ENCODE data around the gene MBD6.

Gene MBD6, protein sequence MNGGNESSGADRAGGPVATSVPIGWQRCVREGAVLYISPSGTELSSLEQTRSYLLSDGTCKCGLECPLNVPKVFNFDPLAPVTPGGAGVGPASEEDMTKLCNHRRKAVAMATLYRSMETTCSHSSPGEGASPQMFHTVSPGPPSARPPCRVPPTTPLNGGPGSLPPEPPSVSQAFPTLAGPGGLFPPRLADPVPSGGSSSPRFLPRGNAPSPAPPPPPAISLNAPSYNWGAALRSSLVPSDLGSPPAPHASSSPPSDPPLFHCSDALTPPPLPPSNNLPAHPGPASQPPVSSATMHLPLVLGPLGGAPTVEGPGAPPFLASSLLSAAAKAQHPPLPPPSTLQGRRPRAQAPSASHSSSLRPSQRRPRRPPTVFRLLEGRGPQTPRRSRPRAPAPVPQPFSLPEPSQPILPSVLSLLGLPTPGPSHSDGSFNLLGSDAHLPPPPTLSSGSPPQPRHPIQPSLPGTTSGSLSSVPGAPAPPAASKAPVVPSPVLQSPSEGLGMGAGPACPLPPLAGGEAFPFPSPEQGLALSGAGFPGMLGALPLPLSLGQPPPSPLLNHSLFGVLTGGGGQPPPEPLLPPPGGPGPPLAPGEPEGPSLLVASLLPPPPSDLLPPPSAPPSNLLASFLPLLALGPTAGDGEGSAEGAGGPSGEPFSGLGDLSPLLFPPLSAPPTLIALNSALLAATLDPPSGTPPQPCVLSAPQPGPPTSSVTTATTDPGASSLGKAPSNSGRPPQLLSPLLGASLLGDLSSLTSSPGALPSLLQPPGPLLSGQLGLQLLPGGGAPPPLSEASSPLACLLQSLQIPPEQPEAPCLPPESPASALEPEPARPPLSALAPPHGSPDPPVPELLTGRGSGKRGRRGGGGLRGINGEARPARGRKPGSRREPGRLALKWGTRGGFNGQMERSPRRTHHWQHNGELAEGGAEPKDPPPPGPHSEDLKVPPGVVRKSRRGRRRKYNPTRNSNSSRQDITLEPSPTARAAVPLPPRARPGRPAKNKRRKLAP

DNA sequence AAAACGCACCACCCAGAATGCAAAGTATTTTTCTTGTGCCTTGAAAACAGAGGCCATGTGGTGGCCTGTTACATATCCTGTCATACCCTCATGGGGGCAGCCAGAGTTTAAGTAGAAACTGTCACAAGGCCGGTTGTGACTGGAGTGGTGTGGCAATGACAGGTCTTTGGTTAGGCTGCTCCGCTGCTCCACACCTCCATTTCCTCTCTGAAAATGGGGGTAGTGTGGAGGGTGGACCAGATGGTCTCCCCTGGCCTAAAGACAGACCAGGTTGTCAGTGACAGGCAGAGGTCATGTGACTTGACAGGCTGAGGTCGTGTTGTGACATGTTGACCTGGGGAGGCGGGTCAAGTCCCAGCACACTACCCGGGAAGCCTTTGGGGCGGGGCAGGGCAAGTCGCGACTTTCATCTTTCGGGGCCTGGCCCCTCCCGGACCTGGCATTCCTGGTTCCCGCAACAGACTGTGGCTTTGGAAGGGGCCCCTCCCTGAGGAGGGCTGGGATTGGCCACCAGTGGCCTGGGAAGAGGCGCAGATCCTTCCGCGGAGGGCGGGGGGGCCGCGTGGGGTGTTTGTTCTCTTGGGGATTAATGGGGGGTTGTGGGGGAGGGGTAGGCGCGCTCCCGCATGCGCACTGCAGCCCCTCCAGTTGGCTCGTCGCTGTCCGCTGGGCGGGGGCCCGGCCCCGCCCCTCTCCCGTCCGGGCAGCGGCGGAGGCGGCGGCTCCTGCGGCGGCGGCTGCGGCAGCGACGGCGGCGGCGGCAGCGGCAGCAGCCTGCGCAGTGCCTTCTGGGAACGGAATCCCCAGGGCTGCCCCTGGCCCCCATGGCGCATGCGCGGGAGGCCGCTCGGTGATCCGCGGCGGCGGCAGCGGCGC, at the start of gene MBD6:
TSS of gene MBD6 (plus strand) at position 814 of the 876 bp plus-strand sequence. CDS start 1,480 bp downstream, outside the sequence.
- DNase-seq, result peak; percentile 90

DNA sequence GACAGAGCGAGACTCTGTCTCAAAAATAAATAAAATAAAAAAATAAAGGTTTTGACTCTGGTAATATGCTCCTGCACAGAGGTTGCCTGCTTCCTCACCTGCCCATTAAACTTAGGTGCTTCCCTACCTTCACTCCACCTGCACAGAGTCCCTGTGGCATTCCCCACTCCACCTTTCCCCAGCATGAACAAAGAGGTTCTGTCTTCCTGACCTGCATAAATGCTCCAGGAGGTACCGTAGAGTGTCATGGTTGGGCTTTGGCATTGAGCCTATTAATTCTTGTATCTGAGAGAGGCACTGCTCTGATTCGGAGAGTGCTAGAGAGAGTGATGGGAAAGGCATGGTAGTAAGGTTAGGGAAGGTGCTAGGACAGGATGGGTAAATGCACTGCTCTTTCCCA, 49.2 kb upstream of the MBD6 start:
- DNase-seq, result no peak

DNA sequence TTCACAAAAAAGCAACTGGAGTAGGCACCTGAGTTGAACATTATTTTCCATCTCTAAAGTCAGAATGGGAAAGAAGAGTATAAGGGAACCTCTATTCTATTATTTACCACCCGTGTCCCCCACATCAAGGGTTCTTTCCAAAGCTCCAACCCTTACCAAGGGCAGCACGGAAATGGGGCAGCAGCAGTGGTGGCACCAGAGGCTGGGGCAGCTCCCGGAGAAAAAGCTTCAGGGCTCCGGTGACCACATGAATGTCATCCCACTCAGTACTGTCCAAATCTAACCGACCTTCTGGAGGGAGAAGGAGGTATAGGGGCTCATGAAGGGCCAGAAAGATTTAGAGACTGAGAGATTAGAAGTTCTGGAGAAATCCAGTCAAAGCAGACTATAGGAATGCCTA, 48.7 kb upstream of the MBD6 start:
- DNase-seq, result no peak

DNA sequence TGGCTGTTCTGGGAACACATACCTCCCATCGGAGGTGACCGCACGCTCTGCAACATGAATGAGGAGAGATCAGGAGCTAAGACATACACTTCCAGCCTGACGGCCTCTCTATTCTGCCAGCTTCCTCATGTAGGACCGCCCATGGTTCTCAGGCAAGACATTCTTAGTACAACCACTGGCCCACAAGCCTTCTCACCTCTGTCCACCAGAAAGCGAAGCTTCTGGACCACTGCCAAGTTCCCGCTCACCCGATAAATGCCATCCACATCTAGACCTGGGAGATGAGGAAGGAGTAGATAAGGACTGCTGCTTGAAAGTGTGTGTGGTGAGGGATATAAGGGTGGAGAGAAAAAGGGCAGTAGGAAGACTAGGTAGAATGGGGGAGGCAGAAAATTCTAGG, 48.2 kb upstream of the MBD6 start:
- no peak for DNase-seq

DNA sequence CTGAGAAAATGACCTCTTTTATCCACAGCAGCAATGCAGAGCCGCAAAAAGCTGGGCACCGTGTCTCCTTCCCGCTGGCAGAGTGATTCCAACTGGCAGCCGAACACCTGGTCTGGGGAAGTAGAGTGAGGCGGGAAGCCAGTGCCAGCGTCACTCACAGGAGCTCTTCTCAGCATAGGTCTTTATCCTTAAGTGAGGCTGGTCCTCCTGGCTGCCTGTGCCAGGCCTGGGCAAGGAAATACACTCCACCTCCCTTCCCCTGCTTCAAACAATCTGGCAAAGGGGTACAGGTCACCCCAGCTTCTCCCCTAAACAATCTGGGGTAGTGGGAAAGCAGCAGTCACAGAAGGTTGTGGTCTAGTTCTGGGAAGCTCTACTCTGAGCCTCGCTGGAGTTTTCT, 47.8 kb upstream of the MBD6 start:
- DNase-seq, result no peak

DNA sequence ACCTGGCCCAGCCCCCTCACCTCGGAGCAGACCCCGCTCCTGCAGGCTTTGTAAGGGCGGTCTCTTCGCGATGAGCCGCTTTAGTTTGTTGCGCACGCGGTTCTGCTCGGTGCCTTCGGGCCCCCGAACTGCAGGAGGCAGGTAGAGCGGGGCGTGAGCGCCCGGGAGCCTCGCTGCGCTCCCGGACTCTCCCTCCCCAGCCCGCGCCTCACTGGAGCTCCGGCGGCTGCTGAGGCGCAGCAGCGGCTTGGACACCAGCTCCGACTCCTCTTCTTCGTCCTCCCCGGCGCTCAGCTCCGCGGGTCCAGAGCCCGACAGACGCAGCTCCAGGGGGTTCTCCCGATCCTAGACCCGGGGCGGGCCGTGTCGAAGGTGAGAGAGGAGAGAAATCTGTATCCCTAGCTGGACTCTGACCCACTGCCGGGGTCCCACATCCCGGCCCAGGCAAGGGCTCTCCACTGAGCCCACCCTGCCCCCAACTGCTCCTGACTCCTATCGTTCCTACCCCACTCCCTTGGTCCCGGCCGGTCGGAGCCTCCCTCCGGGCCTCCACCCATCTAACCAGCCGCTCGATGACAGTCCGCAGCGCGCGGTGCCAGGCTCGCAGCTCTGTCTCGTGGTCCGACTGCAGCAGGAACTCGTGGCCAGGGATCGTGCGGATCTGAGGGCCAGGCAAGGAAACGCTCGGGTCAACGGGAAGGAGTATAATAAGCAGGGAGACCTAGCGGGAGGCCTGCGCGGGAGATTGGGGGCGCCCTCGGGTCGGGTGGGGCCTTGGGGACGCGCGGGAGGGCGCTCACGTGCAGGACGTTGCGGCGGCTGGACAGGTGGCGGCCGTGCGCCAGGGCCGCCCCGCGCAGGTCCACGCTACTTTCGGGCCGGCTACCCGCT, 47.1 kb upstream of the MBD6 start:
- DNase-seq, result no peak

DNA sequence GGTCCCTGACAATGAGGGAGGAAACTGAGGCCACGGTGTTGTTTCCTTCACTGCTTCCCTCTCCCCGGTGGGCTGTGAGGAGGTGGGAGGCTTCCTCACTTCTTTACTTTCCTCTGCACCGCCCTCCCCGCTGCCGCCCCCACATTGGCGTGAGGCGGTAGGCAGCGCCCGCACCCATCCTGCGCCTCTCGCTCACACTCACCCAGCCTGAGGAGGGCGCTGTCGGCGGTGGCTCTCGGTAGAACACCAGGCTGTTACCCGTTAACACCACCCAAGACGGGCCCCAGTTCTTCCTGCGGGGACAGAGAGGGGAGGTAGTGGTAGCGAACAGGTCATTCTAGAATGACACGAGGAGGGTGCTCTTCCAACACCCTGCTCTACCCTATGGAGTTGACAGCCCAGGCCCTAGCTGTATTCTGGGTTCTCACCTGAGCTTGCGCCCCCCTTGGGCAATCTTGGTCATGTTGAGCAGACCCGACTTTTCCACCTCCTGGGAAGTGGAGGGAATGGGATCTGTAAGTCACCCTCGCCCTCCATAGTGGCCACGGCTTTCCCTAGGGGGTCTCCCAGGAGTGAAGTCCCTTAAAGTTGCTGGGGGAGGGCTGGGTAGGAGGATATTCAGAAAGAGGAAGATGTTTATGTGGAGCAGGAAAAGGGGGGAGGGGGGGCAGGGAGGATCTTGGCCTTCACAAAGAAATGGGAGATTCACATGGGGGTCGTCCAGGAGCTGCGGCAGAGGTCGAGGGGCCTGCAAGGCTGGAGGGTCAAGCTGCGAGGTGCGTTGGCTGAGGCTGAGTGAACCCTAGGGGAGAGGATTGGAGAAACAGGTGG, 46.2 kb upstream of the MBD6 start:
- no peak for DNase-seq

DNA sequence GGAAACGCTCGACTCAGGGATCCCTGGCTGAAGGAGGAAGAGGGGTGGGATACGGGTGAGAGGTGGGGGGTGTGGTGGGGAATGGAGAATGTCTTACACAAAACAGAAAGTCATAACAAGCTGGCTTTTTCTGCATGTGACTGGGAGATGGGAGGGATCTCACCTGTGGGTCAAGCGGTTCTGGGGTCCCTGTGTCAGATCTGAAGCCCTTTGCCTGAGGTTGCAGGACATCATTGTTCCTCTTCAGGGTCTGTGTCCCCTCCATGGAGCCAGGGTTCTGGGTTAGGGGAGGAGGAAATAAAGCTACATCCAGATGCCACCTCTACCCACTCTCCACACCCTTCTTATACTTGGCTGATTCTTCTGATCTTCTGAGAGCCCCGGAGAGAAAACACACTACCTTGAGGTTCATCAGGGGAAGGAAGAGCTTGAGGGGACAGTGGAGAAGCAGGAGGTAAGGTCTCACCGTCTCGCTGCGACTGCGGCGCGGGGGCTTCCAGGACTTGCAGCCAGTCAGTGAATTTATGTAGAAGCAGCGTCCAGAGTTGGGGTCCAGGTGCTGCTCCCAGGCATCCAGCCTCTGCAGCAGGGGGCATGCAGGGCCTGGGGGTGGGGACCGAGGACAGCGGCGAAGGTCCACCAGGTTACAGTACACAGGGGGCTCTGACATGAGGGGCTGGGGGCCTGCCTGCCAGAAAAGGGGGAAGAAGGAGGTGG, 45.5 kb upstream of the MBD6 start:
- no peak for DNase-seq

DNA sequence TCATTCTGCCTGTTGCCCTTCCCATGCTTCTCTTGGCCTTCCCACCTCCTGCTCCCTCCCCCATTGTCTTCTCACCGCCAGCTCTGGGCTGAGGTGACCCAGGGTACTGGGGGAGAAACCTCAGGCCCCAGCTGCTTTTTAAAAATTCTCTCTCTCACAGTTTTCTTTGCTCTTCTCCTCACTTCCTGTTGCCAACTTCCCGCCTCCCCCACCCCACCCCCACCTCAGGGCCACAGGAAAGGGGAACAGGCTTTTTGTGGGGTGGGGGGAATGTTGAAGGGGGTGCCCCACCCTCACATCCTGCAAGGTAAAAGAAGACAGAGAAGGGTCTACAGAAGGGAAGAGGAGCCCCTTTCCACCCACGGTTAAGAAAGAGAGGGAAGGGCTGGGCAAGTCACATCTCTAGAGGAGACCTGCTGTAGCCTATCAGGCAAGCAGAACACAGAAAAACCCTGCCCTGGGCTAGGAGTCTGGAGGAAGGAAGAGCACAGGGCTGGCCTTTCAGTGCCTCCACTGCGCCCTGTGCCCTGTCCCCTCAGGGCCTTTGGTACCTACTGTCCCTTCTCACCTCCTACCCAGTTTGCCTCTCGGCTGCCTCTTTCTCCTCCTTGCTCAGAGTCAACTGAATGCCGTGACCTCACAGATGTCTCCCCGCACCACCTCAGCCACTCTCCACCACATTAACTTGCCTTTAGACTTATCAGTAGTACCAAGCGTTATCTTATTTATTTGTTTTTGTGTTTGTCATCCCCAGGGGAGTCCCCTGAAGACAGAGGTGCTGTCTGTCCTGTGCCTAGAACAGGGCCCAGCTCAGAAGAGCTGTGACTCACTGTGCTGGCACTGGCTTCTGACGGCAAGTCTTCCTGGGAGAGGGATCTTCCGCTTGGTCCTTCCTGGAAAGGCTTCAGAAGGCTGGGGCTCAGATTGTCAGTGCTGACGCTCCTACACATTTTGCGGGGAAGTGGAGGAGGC, 44.6 kb upstream of the MBD6 start:
- no peak for DNase-seq

DNA sequence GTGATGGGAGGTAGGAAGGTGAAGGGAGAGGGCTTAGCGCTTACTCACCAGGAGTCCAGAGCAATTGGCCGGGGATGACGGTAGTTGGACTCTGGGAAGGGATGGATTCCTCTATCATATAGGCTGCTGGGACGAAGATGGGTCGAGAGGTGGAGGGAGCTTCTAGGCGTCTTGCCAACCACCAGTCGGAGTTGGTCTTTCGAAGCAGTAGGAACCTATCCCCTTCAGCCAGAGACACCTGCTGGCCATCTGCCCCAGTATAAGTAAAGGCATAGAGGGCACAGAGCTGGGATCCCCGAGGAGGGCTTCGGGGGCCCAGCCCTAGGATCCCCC, 43.6 kb upstream of the MBD6 start:
- no peak for DNase-seq

DNA sequence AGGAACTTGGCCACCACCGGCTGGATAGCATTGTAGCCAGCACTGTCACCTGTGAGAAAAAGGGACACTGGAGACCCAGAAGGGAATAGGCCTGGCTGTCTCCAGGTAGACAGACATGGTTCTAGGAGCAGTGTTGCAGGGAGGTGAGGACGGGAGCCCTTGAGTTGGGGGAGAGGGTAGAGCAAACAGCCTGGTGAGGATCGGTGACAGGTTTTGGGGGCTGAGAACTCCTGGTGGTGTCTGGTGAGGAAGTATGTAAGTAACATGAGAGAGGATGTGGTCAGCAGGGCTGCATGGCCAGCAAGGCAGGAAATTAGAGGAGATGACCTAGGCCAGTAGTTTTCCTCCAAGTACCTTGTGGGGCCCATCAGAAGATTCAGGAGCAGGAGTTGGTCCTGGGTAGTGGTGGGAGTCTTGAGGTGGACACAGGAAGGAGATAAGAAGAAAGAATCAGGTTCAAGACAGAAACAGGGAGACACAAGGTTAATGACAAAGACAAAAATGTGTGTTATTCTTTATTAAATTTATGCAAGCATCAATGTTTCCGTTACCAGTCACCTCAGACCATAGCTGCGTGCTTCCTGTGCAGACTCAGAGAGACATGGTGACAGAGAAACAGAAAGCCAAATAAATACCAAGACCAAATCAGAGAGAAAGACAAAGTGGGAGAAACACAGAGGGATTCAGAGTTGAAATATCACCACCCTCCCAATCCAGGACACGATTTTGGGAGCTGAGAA, 43.1 kb upstream of the MBD6 start, which contains the start of gene ARHGAP9:
TSS of gene ARHGAP9 (minus strand) at position 491 of the 740 bp plus-strand sequence. CDS start at position 31, 460 bp downstream.
- no peak for DNase-seq

DNA sequence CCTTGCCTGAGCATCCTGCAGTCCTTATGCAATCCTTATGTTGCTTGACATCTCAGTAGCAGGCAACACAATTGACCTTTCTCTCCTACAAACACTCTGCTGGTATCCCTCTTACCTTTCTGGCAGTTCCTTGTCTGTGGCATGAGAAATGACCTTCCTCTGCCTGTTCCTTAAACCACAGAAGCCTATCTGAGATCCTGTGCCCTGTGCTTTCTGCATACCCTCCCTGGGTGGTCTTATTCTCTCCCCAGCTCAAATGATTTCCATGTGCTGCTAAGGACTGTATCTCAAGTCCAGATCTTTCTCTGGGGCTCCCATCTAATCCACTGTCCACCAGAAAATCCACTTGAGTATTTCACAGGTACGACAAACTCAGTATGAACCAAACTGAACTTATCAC, 41.0 kb upstream of the MBD6 start:
- DNase-seq, result no peak

DNA sequence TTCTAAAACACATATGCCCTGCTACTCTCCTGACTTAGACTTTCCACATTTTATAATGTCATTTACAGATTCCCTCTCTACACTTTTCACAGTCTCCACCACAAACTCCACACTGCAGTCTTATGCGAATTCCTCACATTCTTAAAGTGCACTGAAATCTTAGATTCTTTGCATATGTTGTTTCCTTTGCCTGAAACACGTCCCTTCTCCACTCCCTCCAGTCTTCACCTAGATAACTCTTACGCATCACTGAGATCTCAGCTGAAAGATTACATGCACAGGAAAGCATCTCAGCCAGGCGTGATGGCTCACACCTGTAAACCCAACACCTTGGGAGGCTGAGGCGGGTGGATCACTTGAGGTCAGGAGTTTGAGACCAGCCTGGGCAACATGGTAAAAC, 39.2 kb upstream of the MBD6 start:
- no peak for DNase-seq

DNA sequence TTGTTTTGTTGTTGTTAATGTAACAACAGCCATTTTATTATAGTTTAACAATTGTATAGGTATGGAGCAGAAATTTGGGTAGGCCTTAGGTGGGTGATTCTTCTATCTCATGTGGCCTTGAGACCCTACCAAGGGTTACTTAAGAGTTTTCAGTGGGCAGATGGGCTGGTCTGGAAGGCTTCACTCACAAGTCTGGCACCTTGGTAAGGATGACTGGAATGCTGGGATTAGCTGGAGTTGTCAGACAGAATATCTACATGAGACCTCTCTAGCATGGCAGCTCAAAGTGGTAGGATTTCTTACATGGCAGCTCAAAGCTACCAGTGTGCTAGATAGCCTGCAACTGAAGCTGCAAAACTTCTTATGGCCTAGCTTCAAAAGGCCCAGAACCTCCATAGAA, 36.9 kb upstream of the MBD6 start:
- DNase-seq, result no peak

DNA sequence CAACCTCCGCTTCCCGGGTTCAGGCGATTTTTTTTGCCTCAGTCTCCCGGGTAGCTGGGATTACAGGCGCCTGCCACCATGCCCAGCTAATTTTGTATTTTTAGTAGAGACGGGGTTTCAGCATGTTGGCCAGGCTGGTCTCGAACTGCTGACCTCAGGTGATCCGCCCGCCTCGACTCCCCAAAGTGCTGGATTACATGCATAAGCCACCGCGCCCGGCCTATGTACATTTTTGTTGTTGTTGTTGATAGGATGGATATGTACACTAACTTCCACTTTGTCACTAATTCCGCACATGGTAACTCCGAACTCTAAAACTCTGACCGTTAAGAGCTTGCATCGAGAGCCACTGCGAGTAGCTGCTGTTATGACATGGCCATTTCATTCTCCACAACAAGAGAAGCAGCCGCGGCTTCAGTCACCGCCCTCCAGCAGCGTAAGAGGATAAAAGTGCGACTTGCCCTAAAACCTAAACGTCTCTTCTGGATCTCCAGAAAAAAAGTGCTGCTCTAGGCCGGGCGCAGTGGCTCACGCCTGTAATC, 35.5 kb upstream of the MBD6 start:
- DNase-seq, result no peak

DNA sequence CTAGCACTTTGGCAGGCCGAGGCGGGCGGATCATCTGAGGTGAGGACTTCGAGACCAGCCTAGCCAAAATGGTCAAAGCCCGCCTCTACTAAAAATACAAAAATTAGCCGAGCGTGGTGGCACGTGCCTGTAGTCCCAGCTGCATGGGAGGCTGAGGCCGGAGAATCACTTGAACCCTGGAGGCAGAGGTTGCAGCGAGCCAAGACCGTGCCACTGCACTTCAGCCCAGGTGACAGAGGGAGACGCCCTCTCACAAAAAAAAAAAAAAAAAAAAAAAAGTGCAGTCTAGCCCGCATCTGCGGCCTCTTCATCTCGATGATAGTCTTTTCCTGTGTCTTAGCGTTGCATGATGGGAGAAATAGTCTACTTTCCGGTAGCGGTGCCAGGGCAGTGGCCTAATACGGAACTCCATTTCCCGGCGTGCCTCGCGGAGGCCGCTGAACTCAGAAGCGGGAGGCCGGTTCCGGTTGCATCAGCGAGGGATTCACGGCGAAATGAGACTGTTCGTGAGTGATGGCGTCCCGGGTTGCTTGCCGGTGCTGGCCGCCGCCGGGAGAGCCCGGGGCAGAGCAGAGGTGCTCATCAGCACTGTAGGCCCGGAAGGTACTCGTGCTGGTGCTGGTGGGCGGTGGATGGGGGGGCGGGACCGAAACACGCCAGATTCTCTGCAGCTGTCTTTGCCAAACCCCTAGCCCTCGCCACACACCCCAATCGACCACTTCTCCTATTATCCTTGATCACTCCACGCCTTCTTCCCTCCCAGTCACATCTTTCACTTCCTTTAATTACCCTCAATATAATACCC, 34.8 kb upstream of the MBD6 start, which contains the start of gene MARS1:
TSS of gene MARS1 (plus strand) at position 472 of the 805 bp plus-strand sequence. CDS start at position 495, 23 bp downstream.
- peak; percentile 97 for DNase-seq
